GM23248 (cell line): ENCODE data around the gene PLCB4. TPM values are rescaled to one million over a fixed set of nuclear protein-coding genes. Genes with fewer than 3 reads are reported as not detected.

ENCODE experiments used
- DNase-seq: peaks from one replicate; pipeline ENCODE4 v3.0.0-alpha.2; 2015
- H2AFZ ChIP-seq: fragments of 200-600 bp; sonication (generic); 2 replicates; pipeline ENCODE4 v1.6.1; 2016; ENCODE audit warnings: antibody characterized with exemption
- H3F3A ChIP-seq: fragments of 200-600 bp; sonication (generic); 2 replicates; pipeline ENCODE4 v1.6.1; 2016; ENCODE audit warnings: mild to moderate bottlenecking, antibody characterized with exemption, mixed run types; ENCODE audit not compliant: insufficient read depth
- H3K27ac ChIP-seq: fragments of 200-600 bp; sonication (generic); 2 replicates; pipeline ENCODE4 v1.5.1; 2016; ENCODE audit warnings: mild to moderate bottlenecking
- H3K27me3 ChIP-seq: fragments of 200-600 bp; sonication (generic); replicated peaks from 2 replicates; pipeline ENCODE4 v1.6.1; 2016; ENCODE audit warnings: mild to moderate bottlenecking; ENCODE audit not compliant: insufficient read depth
- H3K36me3 ChIP-seq: fragments of 200-600 bp; sonication (generic); 2 replicates; pipeline ENCODE4 v1.6.1; 2016; ENCODE audit warnings: low read depth, mild to moderate bottlenecking
- H3K4me1 ChIP-seq: fragments of 200-600 bp; sonication (generic); 2 replicates; pipeline ENCODE4 v1.6.1; 2016; ENCODE audit warnings: mild to moderate bottlenecking; ENCODE audit not compliant: insufficient read depth
- H3K4me2 ChIP-seq: fragments of 200-600 bp; sonication (generic); one replicate; pipeline ENCODE4 v1.6.1; 2016; ENCODE audit warnings: mild to moderate bottlenecking; ENCODE audit not compliant: unreplicated experiment
- H3K4me3 ChIP-seq: fragments of 200-600 bp; sonication (generic); 2 replicates; pipeline ENCODE4 v1.5.1; 2016; ENCODE audit warnings: mild to moderate bottlenecking
- H3K79me2 ChIP-seq: fragments of 200-600 bp; sonication (generic); 2 replicates; pipeline ENCODE4 v1.6.1; 2016; ENCODE audit warnings: mild to moderate bottlenecking; ENCODE audit not compliant: insufficient read depth
- H3K9ac ChIP-seq: fragments of 200-600 bp; sonication (generic); 2 replicates; pipeline ENCODE4 v1.6.1; 2016; ENCODE audit warnings: mild to moderate bottlenecking
- H3K9me2 ChIP-seq: fragments of 200-600 bp; sonication (generic); 2 replicates; pipeline ENCODE4 v1.6.1; 2016; ENCODE audit warnings: mixed run types, mild to moderate bottlenecking, moderate library complexity; ENCODE audit not compliant: insufficient read depth
- H3K9me3 ChIP-seq: fragments of 200-600 bp; sonication (generic); one replicate; pipeline ENCODE4 v1.6.1; 2017; ENCODE audit warnings: low read depth
- H4K20me1 ChIP-seq: fragments of 200-600 bp; sonication (generic); 2 replicates; pipeline ENCODE4 v1.6.0; 2016; ENCODE audit not compliant: insufficient read depth
- EZH2 ChIP-seq: fragments of 200-600 bp; sonication (generic); IDR thresholded peaks from 2 replicates; pipeline ENCODE4 v1.6.1; 2018; ENCODE audit warnings: antibody characterized with exemption, mild to moderate bottlenecking; ENCODE audit not compliant: insufficient read depth, poor library complexity, severe bottlenecking
- EZH2phosphoT487 ChIP-seq: fragments of 200-600 bp; sonication (generic); IDR thresholded peaks from 2 replicates; pipeline ENCODE4 v1.6.1; 2018; ENCODE audit warnings: antibody characterized with exemption, moderate library complexity, mild to moderate bottlenecking, low read depth; ENCODE audit not compliant: insufficient read depth
- WGBS, 2 experiments: methylation state at CpG; one replicate each; pipeline ENCODE4 v1.1.6; 2015 to 2017; ENCODE audit warnings: low lambda C conversion rate in 2 of 2, low coverage in 1 of 2; ENCODE audit errors: missing lambda C conversion rate in 2 of 2; 5-methylcytosine and 5-hydroxymethylcytosine counted together
- in situ Hi-C: fragments of 300-500 bp; cut with MboI; formaldehyde crosslinking; loops from 2 replicates; pipeline ENCODE4 v1.15.0; 2020
- polyA plus RNA-seq: library from polyadenylated mRNA; unstranded; fragments of >200 nt; fragmentation: Nextera tagmentation; extraction: Ambion mirVana; gene quantifications from 2 replicates; pipeline ENCODE4 v1.2.1, GENCODE V29; 2016
- total RNA-seq: library from RNA; depleted of rRNA; stranded (reverse); fragments of >200 nt; shearing (Covaris generic); gene quantifications from 2 replicates; pipeline ENCODE4 v1.2.3, GENCODE V29; 2014

The PLCB4 gene
- total and polyA plus RNA-seq, 2 experiments from 2014 or later, result 5.0 to 9.5 TPM

- H3K9me2 ChIP-seq, result no peaks in the 10 kb centered on the region
- H3K27me3 ChIP-seq, result peaks cover 84% of the 10 kb centered on the region
- H3K79me2 ChIP-seq, result no peaks in the 10 kb centered on the region
- H3K4me2 ChIP-seq, result no peak overlapping the region
- H3K36me3 ChIP-seq, result no peaks in the 10 kb centered on the region
- no peak overlapping the region for H3K4me3 ChIP-seq
- in situ Hi-C loops, result no loop called here
- H3F3A ChIP-seq, result no peaks in the 10 kb centered on the region
- no peaks in the 10 kb centered on the region for H3K9me3 ChIP-seq
- H3K27ac ChIP-seq, result no peak overlapping the region
- no peaks in the 10 kb centered on the region for H3K4me1 ChIP-seq
- TF ChIP-seq EZH2 (peak; percentile 72), EZH2phosphoT487 (no peak)
- 3% methylated on average over 23 of the region's 23 CpGs for WGBS, 2 experiments
- no peak for DNase-seq
- H4K20me1 ChIP-seq, result no peaks in the 10 kb centered on the region
- H3K9ac ChIP-seq, result no peak overlapping the region
- no peak overlapping the region for H2AFZ ChIP-seq
These were observed 439.4 kb downstream of the PLCB4 start for GRCh38 chr20:9508240-9508661.

GRCh38 chr20:9508696-9509178 lies 439.9 kb downstream of the PLCB4 start:
- no peaks in the 10 kb centered on the region for H3F3A ChIP-seq
- peaks cover 86% of the 10 kb centered on the region for H3K27me3 ChIP-seq
- H3K4me2 ChIP-seq, result no peak overlapping the region
- no peak overlapping the region for H2AFZ ChIP-seq
- no peak overlapping the region for H3K4me3 ChIP-seq
- H3K9me2 ChIP-seq, result no peaks in the 10 kb centered on the region
- 4 to 8% methylated on average over 26 to 30 of the region's 30 CpGs for WGBS, 2 experiments
- no peaks in the 10 kb centered on the region for H4K20me1 ChIP-seq
- in situ Hi-C loops, result no loop called here
- no peaks in the 10 kb centered on the region for H3K79me2 ChIP-seq
- TF ChIP-seq EZH2 (no peak), EZH2phosphoT487 (no peak)
- H3K9ac ChIP-seq, result no peak overlapping the region
- DNase-seq, result no peak
- H3K4me1 ChIP-seq, result no peaks in the 10 kb centered on the region
- no peaks in the 10 kb centered on the region for H3K36me3 ChIP-seq
- no peak overlapping the region for H3K27ac ChIP-seq
- H3K9me3 ChIP-seq, result no peaks in the 10 kb centered on the region

GRCh38 chr20:9509246-9509645 lies 440.4 kb downstream of the PLCB4 start:
- Histone ChIP-seq H3K9ac (no peak overlapping the region), H3K4me3 (no peak overlapping the region), H3K36me3 (no peaks in the 10 kb centered on the region), H3K4me1 (no peaks in the 10 kb centered on the region), H3K9me2 (no peaks in the 10 kb centered on the region), H3K79me2 (no peaks in the 10 kb centered on the region), H4K20me1 (no peaks in the 10 kb centered on the region), H2AFZ (no peak overlapping the region), H3K4me2 (no peak overlapping the region), H3F3A (no peaks in the 10 kb centered on the region), H3K9me3 (no peaks in the 10 kb centered on the region), H3K27me3 (peaks cover 91% of the 10 kb centered on the region), H3K27ac (no peak overlapping the region)
- no peak for TF ChIP-seq EZH2
- TF ChIP-seq EZH2phosphoT487, result no peak
- in situ Hi-C loops, result no loop called here
- no peak for DNase-seq
- 15 to 20% methylated on average over 4 of the region's 4 CpGs for WGBS, 2 experiments

- no peak overlapping the region for H2AFZ ChIP-seq
- no peaks in the 10 kb centered on the region for H3K9me2 ChIP-seq
- no peaks in the 10 kb centered on the region for H3K36me3 ChIP-seq
- in situ Hi-C loops, result no loop called here
- H4K20me1 ChIP-seq, result no peaks in the 10 kb centered on the region
- DNase-seq, result no peak
- no peak overlapping the region for H3K27ac ChIP-seq
- H3K4me3 ChIP-seq, result no peak overlapping the region
- TF ChIP-seq EZH2phosphoT487 (no peak), EZH2 (no peak)
- no peaks in the 10 kb centered on the region for H3K4me1 ChIP-seq
- H3K4me2 ChIP-seq, result no peak overlapping the region
- 70 to 71% methylated on average over 5 of the region's 5 CpGs for WGBS, 2 experiments
- H3F3A ChIP-seq, result no peaks in the 10 kb centered on the region
- H3K79me2 ChIP-seq, result no peaks in the 10 kb centered on the region
- no peaks in the 10 kb centered on the region for H3K9me3 ChIP-seq
- peaks cover 94% of the 10 kb centered on the region for H3K27me3 ChIP-seq
- H3K9ac ChIP-seq, result no peak overlapping the region
These were observed 442.0 kb downstream of the PLCB4 start for GRCh38 chr20:9510911-9511310.

- no peaks in the 10 kb centered on the region for H3K9me2 ChIP-seq
- no peaks in the 10 kb centered on the region for H3K9me3 ChIP-seq
- H4K20me1 ChIP-seq, result no peaks in the 10 kb centered on the region
- no peak for DNase-seq
- in situ Hi-C loops, result no loop called here
- whole genome bisulfite sequencing, 2 experiments, result 6 to 12% methylated on average over 9 of the region's 9 CpGs
- no peaks in the 10 kb centered on the region for H3F3A ChIP-seq
- TF ChIP-seq EZH2 (no peak), EZH2phosphoT487 (no peak)
- no peaks in the 10 kb centered on the region for H3K4me1 ChIP-seq
- no peak overlapping the region for H3K4me2 ChIP-seq
- no peaks in the 10 kb centered on the region for H3K36me3 ChIP-seq
- no peak overlapping the region for H2AFZ ChIP-seq
- no peak overlapping the region for H3K27ac ChIP-seq
- no peaks in the 10 kb centered on the region for H3K79me2 ChIP-seq
- no peak overlapping the region for H3K9ac ChIP-seq
- H3K27me3 ChIP-seq, result peaks cover 94% of the 10 kb centered on the region
- no peak overlapping the region for H3K4me3 ChIP-seq
These were observed 445.2 kb downstream of the PLCB4 start for GRCh38 chr20:9514072-9514460.
